ENCODE measurements around the gene SLC6A12. TPM values are rescaled to one million over a fixed set of nuclear protein-coding genes. Genes with fewer than 3 reads are reported as not detected.

SLC6A12 gene
- total and polyA plus RNA-seq, 9 of the 15 experiments (the other 6 are each of a cell fraction or from before 2014, with no cell fraction given) = not detected

- ChIA-PET POLR2A (no interaction called here), CTCF (ENCODE audit: low intra/inter-chr PET ratio) (no interaction called here)
- FAIRE-seq = no peak
- intact Hi-C loops (cut with micrococcal nuclease) = no loop called here
- Histone ChIP-seq H3K27ac (ENCODE audit: extremely low read depth, low read depth, low read length) (no peak overlapping the region), H3K9ac (ENCODE audit: insufficient read depth in 1 of 2, low read depth in 2 of 2, low read length in 2 of 2) (no peak overlapping the region), H3K4me1 (replicated peaks in 1 of 2; ENCODE audit: control insufficient read depth in 2 of 2, insufficient read depth in 2 of 2, low read length in 2 of 2) (no peaks in the 10 kb centered on the region; a peak in 1 of 5 replicates), H2AFZ (ENCODE audit: low read depth, low read length) (no peak overlapping the region), H3K4me3 (no peak overlapping the region), H4K20me1 (replicated peaks; ENCODE audit: control insufficient read depth, insufficient read depth, low read length) (no peaks in the 10 kb centered on the region), H3K36me3 (ENCODE audit: control insufficient read depth, insufficient read depth, low read length) (no peaks in the 10 kb centered on the region), H3K27me3 (ENCODE audit: control insufficient read depth in 2 of 2, insufficient read depth in 2 of 2, low read length in 2 of 2) (peaks cover 8 to 33% of the 10 kb centered on the region in 2 experiments; a peak in 4 of 5 replicates), H3K4me2 (ENCODE audit: insufficient read depth, low read length) (no peak overlapping the region), H3K9me1 (ENCODE audit: control insufficient read depth, insufficient read depth, low read length) (no peaks in the 10 kb centered on the region), H3K9me3 (replicated peaks; ENCODE audit: control insufficient read depth, insufficient read depth, low read depth, low read length) (0 out of 2 replicates have a peak, but pooled peaks cover 1% of the 10 kb centered on the region), H3K79me2 (ENCODE audit: control insufficient read depth, insufficient read depth, low read length) (no peaks in the 10 kb centered on the region)
- in situ Hi-C loops (cut with MboI) = no loop called here
- no peak for DNase-seq (ENCODE audit: extremely low read depth in 1 of 4, low spot score in 3 of 4)
- BruUV-seq (replicated peaks) = no TSS peak
- no peak for ATAC-seq
- WGBS (ENCODE audit: insufficient coverage, low coverage, missing lambda C conversion rate) = 1% methylated on average over 9 of the region's 9 CpGs
- TF ChIP-seq ETV1 (tag; conservative IDR thresholded peaks at IDR 0.05; ENCODE audit: low read depth) = no peak
- no peak for TF ChIP-seq SNIP1 (IDR thresholded peaks at IDR 0.05; ENCODE audit: low read depth)
- no peak for TF ChIP-seq RREB1 (CRISPR knock-in tag; IDR thresholded peaks at IDR 0.05)
- TF ChIP-seq TEAD2 (tag; IDR thresholded peaks at IDR 0.05) = no peak
- no peak for TF ChIP-seq CBX2 (IDR thresholded peaks at IDR 0.05; ENCODE audit: insufficient read depth, low read length, poor library complexity, severe bottlenecking)
- TF ChIP-seq HBP1 (CRISPR knock-in tag; IDR thresholded peaks at IDR 0.05) = no peak
- no peak for TF ChIP-seq NRF1 (conservative IDR thresholded peaks at IDR 0.05 in 1 of 2, IDR thresholded peaks at IDR 0.05 in 1 of 2)
- TF ChIP-seq ZNF764 (CRISPR knock-in tag; IDR thresholded peaks at IDR 0.05; ENCODE audit: low read depth) = no peak
- no peak for TF ChIP-seq ZNF696 (CRISPR knock-in tag; conservative IDR thresholded peaks at IDR 0.05)
- TF ChIP-seq HINFP (tag; conservative IDR thresholded peaks at IDR 0.05; ENCODE audit: low read depth) = no peak
- no peak for TF ChIP-seq ZNF24 (IDR thresholded peaks at IDR 0.05)
Observed at GRCh38 chr12:238116-238515, 24.2 kb upstream of the SLC6A12 start.
